Medulla oblongata (tissue), 1 donor: ENCODE data around the gene ZP2.
"Not testable (repeated sequence)": the region's sequence is repeated elsewhere in the genome, so short reads cannot be mapped to it uniquely, and the experiment has no call there.

Experiments used
- DNase-seq: peaks from one replicate; pipeline ENCODE4 v3.0.0-alpha.2; 2015; ENCODE audit errors: extremely low spot score

Gene ZP2

DNA sequence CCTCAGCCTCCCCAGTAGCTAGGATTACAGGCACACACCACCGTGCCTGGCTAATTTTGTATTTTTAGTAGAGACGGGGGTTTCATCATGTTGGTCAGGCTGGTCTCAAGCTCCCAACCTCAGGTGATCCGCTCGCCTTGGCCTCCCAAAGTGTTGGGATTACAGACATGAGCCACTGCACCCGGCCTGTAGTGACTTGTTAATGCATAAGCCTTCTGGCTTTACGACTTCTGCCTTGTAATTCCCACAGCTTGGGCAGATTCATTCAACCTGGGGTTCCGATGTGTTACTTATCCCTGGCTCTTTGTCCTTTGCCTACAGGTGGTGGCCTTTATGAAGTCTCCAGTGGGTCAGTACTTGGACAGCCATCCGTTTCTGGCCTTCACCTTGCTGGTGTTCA lies 41.3 kb downstream of the ZP2 start:
- not testable (repeated sequence) for DNase-seq

DNA sequence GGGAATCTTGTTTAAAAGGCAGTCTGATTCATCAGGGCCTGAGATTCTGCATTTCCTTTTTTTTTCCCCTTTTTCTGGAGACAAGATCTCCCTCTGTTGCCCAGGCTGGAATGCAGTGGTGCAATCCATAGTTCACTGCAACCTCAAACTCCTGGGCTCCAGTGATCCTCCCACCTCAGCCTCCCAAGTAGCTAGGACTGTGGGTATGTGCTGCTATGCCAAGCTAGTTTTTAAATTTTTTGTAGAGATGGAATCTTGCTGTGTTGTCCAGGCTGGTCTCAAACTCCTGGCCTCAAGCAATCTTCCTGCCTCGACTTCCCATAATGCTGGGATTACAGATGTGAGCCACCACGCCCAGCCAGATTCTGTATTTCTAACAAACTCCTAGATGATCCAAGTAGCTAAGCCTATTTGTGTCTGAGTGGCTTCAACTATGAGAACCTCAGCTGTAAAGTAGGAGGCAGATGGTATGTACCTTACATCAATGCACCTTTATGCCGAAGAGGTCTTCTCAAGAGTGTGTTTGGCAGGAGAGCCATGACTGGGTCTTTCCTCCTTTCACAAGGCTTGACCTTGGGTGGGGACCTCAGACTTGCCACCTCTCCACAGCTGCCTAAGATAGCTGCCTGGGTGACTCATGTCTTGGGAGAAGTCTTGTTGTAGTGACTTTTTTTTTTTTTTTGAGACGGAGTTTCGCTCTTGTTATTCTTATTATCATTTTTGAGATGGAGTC lies 42.0 kb downstream of the ZP2 start:
- no peak for DNase-seq

DNA sequence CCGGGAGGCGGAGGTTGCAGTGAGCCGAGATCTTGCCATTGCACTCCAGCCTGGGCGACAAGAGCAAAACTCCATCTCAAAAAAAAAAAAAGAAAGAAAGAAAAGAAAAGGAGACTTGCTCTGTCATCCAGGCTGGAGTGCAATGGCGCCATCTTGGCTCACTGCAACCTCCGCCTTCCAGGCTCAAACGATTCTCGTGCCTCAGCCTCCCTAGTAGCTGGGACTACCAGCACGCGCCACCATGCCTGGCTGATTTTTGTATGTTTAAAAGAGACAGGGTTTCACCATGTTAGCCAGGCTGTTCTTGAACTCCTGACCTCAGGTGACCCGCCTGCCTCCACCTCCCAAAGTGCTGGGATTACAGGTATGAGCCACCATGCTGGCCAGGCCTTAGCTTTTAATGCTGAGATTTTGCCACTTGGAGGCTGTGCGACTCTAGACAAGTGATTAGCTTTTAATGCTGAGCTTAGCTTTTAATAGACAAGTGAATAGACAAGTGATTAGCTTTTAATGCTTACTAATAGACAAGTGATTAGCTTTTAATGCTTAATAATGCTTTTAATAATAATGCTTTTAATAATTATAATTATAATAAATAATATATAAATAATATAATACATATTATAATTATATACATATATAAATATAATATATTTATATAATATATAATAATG lies 43.3 kb downstream of the ZP2 start:
- DNase-seq, result no peak

DNA sequence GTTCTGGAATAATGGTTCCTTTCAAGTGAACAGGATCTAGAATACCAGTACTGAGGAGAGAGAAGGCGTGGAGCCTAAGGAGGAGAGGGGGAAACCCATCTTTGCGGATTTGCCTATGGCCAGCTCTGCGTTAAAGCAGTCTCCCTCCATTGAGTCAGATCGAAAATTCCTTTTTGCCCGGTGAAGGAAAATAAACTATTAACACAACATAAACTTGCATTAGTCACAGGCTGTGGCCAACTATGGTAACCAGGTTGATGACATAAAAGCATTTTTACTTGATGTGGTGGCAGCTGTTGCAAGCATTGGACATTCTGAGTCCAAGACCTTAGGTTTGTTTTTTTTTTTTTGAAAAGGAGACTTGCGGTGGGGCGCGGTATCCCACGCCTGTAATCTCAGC lies 44.0 kb downstream of the ZP2 start:
- no peak for DNase-seq

DNA sequence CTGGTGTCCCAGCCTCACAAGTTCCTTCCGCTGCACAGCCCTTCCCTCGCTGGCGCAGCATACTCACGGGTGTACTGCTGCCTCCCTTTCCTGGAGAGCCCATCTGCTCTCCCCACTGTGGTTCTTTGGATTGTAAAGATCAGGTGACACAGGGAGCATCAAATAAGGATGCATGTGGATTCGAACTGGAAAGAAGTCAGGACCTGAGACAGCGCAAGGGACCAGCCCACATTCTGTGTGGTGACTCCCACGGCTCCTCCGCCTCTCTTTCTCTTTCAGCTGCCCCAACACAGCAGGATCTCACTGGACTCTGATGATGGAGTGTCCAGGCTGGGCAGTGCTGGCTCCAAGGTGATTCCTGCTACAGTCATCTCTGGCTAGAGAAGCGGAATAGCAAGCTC lies 44.8 kb downstream of the ZP2 start:
- no peak for DNase-seq

DNA sequence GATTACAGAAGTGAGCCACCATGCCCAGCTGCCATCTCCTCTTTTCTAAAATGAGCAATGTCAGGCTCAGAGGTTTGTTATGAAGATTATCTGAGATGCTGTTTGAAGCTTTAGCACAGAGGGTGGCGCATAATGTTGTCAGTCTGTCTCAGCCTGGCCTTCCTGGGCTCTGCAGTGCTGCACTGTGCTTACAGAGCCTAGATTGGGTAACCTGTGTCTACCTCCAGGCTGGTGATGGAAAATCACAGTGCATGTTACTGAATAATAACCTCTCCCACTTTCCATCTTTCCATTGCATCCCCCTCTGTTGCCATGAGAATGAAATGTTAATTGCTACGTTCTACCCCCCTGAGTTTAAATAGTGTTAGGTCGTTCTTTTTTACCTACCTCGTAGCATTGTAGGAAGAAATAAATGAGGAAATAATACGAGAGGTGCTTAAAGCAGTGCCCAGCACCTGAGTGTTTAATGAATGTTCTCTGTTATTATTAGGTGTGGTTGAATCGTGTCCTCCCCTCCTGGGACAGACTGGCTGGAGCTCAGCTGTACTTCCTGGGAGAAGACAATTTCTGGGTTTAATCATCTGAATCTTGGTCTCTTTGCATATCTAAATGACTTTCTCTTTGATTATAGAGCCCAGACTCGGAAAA lies 46.7 kb downstream of the ZP2 start:
- DNase-seq, result no peak

DNA sequence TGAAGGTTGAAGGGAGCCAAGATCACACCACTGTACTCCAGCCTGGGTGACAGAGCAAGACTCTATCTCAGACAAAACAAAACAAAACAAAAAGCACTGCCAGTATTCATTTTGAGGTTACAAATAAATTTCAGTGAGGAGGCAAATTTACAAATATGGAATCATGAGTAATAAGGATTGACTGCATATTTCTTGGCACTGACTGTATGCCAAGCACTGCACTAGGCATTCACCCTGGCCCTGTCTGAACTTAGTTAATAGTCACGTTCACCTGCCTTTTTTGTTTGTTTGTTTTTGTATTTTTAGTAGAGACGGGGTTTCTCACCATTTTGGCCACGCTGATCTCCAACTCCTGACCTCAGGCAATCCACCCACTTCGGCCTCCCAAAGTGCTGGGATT lies 47.8 kb downstream of the ZP2 start:
- DNase-seq, result no peak

DNA sequence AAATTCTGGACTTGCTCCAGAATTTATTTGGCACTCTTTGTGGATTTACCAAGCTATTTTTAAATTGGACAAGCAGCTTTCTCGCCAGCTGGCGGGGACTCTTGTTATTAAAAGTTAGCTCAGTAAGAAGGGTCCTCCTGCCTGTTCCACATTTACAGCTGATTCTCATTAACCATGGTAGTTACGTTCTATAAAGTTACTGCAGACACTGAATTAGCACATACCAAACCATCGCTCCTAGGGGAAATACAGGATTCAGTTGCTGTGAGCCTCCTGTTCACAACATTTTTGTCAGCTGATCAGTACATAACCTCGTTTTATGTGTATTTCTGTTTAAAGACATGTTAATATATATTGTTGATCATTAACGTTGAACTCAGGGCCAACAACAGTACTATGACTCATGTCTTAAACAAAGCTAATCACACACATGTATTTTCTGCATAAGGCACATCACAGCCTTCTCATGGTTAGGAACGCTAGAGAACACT lies 48.7 kb downstream of the ZP2 start:
- DNase-seq, result no peak

DNA sequence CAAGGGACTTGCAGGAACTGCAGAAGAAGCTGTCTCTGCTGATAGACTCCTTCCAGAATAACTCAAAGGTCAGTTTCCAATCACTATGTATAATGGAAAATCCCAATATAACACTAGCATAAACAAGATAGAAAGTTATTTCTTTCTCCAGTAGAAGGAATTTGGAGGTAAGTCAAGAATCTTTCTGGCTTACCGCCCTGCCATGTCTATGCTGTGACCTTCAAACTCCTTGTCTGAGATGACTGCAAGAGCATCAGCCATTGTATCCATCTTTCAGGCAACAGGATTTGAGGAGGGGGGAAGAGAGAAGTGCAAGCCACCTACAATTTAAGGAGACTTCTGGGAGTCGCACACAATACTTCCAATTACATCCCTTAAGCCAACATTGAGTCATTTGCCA lies 50.2 kb downstream of the ZP2 start:
- no peak for DNase-seq

DNA sequence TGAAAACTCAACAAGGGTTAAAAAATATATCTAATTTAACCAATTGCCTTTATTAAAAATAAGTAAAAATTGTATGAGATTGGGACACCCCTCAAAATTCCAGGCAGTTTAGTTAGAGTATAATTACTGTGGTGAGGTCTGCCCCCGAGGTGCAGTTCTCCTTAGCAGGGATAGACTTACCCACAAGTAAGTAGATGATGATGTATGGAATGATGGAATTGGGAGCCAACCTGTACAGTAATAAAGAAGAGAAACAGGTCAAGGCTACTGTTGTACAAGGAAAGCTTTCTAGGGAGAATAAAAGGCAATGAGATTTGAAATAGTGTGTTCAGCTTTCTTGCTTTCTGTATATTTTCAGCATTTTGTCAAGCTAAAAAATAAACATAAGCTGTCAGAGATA lies 51.1 kb downstream of the ZP2 start:
- DNase-seq, result no peak

DNA sequence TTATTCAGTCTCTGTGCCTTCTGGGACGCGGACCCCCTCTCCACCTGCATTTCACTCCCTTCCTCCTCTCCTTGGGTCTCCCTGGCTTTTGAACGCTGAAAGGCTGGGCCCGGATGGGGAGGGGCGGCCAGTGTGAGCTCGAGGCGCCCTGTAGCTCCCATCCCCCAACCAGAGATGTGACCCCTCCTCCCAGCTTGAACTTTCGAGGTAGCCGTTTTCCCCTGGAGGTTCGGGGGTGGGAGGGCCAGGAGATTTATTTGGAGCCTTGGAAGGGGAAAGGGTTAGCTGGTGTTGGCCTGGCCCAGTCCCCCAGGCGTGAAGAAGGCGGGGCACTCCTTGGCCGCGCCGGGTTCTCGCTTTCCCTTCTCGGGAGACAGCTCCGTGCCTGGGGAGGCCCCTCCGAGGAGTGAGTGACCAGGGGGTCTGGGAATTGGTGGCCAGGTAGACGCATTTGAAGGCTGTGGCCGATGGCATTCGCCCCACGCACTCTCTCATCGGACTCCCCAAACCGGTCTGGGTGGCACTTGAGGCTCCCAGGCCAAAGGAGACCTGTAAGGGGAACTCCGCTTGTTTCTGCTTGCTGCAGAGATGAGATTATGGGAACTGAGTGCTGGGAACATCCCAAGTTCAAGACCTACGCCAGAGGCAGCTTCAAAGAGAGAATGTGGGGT lies 52.0 kb downstream of the ZP2 start:
- DNase-seq, result no peak

DNA sequence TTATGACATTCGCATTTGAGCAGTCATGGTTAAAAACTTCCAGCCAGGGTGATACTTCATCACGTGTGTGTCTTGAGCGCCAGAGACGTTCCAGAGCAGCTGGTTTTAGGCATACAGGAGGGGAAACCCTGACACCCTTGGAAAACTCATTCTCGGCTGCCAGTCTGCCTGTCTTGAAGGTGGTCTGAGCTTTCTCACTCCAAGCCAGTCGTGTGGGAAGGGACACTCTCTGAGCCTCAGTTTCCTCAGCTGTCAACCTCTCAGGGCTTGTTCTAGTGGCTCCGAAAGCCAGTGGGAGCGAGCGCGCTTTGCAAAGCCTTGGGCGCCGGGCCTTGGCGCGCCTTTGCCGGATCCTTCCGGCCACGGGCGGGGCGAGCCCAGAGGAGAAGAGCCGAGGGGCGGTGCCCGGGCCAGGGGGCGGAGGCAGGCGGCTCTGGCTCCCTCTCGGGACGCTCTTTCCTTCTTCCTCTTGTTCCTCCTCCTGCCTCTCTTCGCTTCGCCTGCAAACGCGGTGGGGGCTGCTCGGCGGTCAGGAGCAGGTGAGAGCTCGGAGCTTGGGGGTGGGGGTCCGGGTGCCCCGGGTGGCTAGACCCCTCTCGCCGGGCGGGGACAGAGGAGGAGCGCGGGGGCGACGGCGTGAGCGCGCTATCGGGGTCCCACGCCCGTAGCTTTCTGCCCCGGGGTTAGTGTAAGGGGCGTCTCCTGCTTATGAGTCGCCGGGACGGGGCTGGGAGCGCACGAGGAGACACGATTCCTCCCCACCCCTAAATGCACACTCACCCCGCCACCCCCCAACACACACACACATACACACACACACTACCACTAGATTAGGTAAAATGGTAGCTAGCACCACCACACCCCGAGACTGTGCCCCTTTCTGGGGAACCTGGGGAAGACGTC lies 52.9 kb downstream of the ZP2 start, which contains the start of gene LDAF1:
LDAF1 (plus strand) TSS at position 467 of the 903 bp plus-strand sequence. CDS start 2,509 bp downstream, outside the sequence.
- peak; percentile 61 for DNase-seq

DNA sequence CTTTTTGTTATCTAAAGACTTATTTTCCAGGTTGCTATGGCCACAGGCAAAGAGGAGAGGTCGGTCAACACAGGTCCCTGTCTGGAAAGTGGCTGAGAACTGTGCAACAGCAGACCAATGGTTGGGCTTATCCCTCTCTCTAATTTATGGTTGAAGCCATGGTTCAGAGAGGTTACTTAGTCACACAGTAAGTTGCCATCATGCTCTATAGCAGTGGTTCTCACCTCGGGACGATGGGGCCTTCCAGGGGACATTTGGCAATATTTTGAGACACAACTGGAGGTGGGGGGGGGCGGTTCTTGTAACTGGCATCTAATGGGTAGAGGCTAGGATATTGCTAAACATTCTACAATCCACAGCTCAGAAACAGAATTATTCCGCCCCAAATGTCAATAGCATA lies 53.7 kb downstream of the ZP2 start:
- no peak for DNase-seq

DNA sequence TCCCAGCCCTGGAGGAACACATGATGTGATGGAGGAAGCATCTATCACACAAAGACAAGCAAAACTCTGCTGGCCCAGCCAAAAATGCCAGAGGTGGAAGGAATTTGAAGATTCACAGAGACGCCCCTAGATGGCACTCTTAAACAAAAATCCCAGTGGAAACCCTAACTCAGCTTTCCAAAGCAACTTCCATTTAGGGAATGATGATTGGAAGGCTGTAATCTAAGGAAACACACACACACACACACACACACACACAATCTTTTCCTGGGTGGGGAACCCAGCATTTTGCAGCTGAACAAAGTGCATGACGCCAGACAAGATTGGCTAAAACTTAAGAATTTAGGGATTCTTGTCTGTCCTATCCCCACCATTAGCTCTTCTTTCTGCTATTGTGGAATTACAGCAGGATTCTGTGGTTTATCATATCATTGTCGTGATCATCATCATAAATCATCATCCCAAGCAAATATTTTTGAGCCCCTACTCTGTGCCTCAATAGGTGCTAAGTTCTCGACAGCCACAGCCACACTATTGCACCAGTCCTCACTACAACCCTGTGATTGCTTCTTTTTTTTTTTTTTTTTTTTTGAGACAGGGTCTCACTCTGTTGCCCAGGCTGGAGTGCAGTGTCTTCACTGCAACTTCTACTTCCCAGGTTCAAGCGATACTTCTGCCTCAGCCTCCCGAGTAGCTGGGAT lies 54.5 kb downstream of the ZP2 start:
- peak; percentile 76 for DNase-seq

DNA sequence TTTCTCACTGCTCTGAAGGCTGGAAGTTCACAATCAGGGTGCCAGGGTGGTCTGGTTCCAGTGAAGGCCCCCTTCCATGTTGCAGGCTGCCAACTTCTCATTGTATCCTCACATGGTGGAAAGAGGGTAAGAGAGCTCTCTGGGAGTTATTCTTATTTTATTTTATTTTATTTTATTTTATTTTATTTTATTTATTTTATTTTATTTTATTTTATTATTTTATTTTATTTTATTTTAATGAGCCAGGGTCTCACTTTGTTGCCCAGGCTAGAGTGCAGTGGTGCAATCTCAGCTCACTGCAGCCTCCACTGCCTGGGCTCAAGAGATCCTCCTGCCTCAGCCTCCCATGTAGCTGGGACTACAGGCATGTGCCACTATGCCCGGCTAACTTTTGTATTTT lies 55.4 kb downstream of the ZP2 start:
- DNase-seq, result not testable (repeated sequence)

DNA sequence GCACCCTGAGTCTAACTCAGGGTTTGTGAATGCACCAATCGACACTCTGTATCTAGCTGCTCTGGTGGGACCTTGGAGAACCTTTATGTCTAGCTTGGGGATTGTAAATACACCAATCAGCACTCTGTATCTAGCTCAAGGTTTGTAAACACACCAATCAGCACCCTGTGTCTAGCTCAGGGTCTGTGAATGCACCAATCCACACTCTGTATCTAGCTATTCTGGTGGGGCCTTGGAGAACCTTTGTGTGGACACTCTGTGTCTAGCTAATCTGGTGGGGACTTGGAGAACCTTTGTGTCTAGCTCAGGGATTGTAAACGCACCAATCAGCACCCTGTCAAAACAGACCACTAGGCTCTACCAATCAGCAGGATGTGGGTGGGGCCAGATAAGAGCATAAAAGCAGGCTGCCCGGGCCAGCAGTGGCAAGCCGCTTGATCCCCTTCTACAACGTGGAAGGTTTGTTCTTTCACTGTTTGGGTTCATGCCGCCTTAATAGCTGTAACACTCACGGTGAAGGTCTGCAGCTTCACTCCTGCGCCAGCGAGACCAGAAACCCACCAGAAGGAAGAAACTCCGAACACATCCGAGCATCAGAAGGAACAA lies 58.1 kb downstream of the ZP2 start:
- not testable (repeated sequence) for DNase-seq

DNA sequence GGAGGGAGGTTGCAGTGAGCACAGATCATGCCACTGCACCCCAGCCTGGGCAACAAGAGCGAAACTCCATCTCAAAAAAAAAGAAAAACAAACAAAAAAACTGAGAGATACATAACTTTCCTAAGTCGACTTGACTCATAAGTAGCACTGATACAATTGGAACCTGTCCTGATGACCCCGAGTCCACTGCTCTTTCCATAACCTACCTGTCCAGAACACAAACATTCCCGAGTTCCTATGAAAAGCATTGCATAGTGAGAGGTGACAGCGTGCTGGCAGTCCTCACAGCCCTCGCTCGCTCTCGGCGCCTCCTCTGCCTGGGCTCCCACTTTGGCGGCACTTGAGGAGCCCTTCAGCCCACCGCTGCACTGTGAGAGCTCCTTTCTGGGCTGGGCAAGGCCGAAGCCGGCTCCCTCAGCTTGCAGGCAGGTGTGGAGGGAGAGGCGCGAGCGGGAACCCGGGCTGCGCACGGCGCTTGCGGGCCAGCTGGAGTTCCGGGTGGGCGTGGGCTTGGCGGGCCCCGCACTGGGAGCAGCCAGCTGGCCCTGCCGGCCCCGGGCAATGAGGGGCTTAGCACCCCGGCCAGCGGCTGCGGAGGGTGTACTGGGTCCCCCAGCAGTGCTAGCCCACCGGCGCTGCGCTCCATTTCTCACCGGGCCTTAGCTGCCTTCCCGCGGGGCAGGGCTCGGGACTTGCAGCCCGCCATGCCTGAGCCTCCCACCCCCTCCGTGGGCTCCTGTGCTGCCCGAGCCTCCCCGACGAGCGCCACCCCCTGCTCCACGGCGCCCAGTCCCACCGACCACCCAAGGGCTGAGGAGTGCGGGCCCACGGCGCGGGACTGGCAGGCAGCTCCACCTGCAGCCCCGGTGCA lies 59.0 kb downstream of the ZP2 start:
- not testable (repeated sequence) for DNase-seq

DNA sequence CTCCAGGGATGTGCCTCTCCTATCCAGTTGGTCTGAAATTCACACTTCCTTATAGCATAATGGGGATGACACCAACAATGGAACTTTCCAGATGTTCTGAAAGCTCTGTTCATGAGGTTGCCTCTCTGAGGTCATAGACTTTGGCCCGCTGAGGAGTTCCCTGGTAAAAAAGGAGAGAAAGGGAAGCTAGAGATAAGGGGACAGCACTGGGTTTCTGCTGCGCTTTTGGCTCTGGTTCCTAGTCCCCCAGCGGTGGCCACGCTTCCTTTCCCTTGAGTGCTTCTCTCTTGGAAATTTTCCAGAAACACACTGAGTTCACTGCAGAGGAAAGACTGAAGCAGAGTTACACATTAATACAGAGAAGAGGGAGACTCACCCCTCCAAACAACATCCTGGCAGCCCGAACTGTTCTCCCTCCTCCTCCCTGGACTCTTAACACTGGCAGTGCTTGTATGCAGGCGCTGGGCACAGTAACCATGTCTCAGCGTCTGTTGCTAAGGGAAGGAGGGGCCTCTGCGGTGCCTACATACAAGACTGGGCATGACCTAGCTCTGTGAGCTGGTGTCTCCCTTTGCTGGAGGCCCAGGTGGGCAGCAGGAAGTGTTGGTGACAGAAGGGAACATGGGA lies 60.9 kb downstream of the ZP2 start, which contains the start of gene DNAH3:
DNAH3 (minus strand) TSS at position 472 of the 627 bp plus-strand sequence. CDS start 527 bp downstream, outside the sequence.
- DNase-seq, result no peak
